Hepatocyte (in vitro differentiated cells): ENCODE results near the gene ERVFRD-1. TPM values are rescaled to one million over a fixed set of nuclear protein-coding genes. Genes with fewer than 3 reads are reported as not detected.

Experiments used
- DNase-seq: peaks from one replicate; pipeline ENCODE4 v3.0.0-alpha.2; 2016; ENCODE audit warnings: low spot score
- H2AFZ ChIP-seq: fragments of 200-600 bp; sonication (generic); 2 replicates; pipeline ENCODE4 v1.6.0; 2016; ENCODE audit warnings: antibody characterized with exemption, mild to moderate bottlenecking
- H3K27ac ChIP-seq: fragments of 200-600 bp; sonication (generic); 2 replicates; pipeline ENCODE4 v1.5.1; 2016; ENCODE audit warnings: mild to moderate bottlenecking
- H3K27me3 ChIP-seq: fragments of 200-600 bp; sonication (generic); 2 replicates; pipeline ENCODE4 v1.6.1; 2016
- H3K36me3 ChIP-seq: fragments of 200-600 bp; sonication (generic); replicated peaks from 2 replicates; pipeline ENCODE4 v1.5.1; 2016; ENCODE audit warnings: low read depth; ENCODE audit not compliant: insufficient read depth
- H3K4me1 ChIP-seq: fragments of 200-600 bp; sonication (generic); 2 replicates; pipeline ENCODE4 v1.5.1; 2016; ENCODE audit warnings: mild to moderate bottlenecking, moderate library complexity; ENCODE audit not compliant: insufficient read depth
- H3K4me2 ChIP-seq: fragments of 200-600 bp; sonication (generic); 2 replicates; pipeline ENCODE4 v1.6.0; 2016
- H3K4me3 ChIP-seq: fragments of 200-600 bp; sonication (generic); 2 replicates; pipeline ENCODE4 v1.5.1; 2016; ENCODE audit warnings: mild to moderate bottlenecking
- H3K79me2 ChIP-seq: fragments of 200-600 bp; sonication (generic); 2 replicates; pipeline ENCODE4 v1.6.0; 2017; ENCODE audit warnings: mild to moderate bottlenecking
- H3K9me2 ChIP-seq: fragments of 200-600 bp; sonication (generic); replicated peaks from 2 replicates; pipeline ENCODE4 v1.6.0; 2017; ENCODE audit warnings: mild to moderate bottlenecking; ENCODE audit not compliant: insufficient read depth
- H3K9me3 ChIP-seq: fragments of 200-600 bp; sonication (generic); 2 replicates; pipeline ENCODE4 v1.5.1; 2016; ENCODE audit warnings: low read depth, mild to moderate bottlenecking
- H4K20me1 ChIP-seq: fragments of 200-600 bp; sonication (generic); 2 replicates; pipeline ENCODE4 v1.6.0; 2016; ENCODE audit warnings: mild to moderate bottlenecking; ENCODE audit not compliant: insufficient read depth, poor library complexity, severe bottlenecking
- EZH2 ChIP-seq: fragments of 200-600 bp; sonication (generic); IDR thresholded peaks from 2 replicates; pipeline ENCODE4 v1.6.1; 2016; ENCODE audit warnings: antibody characterized with exemption, mild to moderate bottlenecking, borderline replicate concordance
- EZH2phosphoT487 ChIP-seq: fragments of 200-600 bp; sonication (generic); IDR thresholded peaks from one replicate; pipeline ENCODE4 v1.6.1; 2018; ENCODE audit warnings: antibody characterized with exemption, mild to moderate bottlenecking, low read depth, moderate library complexity; ENCODE audit not compliant: unreplicated experiment, severe bottlenecking
- WGBS: methylation state at CpG from one replicate; pipeline ENCODE4 v1.1.6; 2016; ENCODE audit warnings: low lambda C conversion rate; ENCODE audit errors: missing lambda C conversion rate; 5-methylcytosine and 5-hydroxymethylcytosine counted together
- polyA plus RNA-seq: library from polyadenylated mRNA; unstranded; fragments of >200 nt; fragmentation: Nextera tagmentation; extraction: Ambion mirVana; gene quantifications from 2 replicates; pipeline ENCODE4 v1.2.1, GENCODE V29; 2016
- total RNA-seq: library from RNA; depleted of rRNA; stranded (reverse); fragments of >200 nt; gene quantifications from 2 replicates; pipeline ENCODE4 v1.2.3, GENCODE V29; 2014
- TF ChIP-seq, protein P1 (sequence below): fragments of 200-600 bp; sonication (generic); IDR thresholded peaks from 2 replicates; pipeline ENCODE4 v1.5.1; 2016; ENCODE audit warnings: antibody characterized with exemption, mild to moderate bottlenecking; ENCODE audit not compliant: poor library complexity

Gene ERVFRD-1
- total and polyA plus RNA-seq, 2 experiments from 2014 or later, result 2.2 to 4.9 TPM

DNA sequence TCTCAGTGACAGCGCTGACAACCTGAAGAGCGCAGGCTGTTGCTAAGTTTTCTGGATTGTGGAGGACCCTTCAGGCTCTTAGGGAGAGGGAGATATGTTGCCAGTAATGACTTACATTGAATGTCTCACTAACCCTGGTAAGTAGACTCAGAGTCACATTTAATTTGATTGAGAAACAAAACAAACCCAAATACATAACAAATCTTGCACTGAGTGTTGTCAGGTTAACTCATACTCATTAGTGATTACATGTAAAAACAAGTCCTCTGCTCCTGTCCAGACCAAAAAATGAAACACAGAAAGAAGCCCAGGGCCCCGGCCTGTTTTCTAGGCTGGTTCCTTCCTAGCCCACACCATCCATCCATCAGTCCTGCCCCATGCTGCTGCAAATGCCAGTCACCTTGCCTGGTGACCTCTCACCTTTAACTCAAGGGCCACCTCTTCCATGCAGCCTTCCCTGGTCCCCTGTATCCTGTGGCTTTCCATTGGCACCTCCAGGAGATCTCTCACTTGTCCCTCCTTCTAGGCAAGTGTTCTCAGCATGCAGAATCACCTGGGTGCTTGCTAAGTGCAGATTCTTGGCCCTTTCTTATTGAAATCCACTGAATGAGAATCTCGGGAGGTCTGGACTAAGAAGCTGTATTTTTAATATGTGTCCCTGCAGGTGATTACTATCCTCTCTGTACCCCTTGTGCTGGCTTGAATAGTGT lies 34.7 kb upstream of the ERVFRD-1 start:
- Histone ChIP-seq H3K79me2 (no peaks in the 10 kb centered on the region), H3K36me3 (no peaks in the 10 kb centered on the region), H3K4me2 (no peak overlapping the region), H3K27ac (no peak overlapping the region), H3K4me1 (peaks cover 4% of the 10 kb centered on the region), H2AFZ (no peak overlapping the region), H3K9me2 (no peaks in the 10 kb centered on the region), H3K9me3 (no peaks in the 10 kb centered on the region), H3K27me3 (no peaks in the 10 kb centered on the region), H3K4me3 (no peak overlapping the region), H4K20me1 (no peaks in the 10 kb centered on the region)
- no peak for DNase-seq
- TF ChIP-seq, protein P1, sequence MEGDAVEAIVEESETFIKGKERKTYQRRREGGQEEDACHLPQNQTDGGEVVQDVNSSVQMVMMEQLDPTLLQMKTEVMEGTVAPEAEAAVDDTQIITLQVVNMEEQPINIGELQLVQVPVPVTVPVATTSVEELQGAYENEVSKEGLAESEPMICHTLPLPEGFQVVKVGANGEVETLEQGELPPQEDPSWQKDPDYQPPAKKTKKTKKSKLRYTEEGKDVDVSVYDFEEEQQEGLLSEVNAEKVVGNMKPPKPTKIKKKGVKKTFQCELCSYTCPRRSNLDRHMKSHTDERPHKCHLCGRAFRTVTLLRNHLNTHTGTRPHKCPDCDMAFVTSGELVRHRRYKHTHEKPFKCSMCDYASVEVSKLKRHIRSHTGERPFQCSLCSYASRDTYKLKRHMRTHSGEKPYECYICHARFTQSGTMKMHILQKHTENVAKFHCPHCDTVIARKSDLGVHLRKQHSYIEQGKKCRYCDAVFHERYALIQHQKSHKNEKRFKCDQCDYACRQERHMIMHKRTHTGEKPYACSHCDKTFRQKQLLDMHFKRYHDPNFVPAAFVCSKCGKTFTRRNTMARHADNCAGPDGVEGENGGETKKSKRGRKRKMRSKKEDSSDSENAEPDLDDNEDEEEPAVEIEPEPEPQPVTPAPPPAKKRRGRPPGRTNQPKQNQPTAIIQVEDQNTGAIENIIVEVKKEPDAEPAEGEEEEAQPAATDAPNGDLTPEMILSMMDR, result no peak
- TF ChIP-seq EZH2phosphoT487, result no peak
- TF ChIP-seq EZH2, result no peak
- 93% methylated on average over 4 of the region's 4 CpGs for WGBS

DNA sequence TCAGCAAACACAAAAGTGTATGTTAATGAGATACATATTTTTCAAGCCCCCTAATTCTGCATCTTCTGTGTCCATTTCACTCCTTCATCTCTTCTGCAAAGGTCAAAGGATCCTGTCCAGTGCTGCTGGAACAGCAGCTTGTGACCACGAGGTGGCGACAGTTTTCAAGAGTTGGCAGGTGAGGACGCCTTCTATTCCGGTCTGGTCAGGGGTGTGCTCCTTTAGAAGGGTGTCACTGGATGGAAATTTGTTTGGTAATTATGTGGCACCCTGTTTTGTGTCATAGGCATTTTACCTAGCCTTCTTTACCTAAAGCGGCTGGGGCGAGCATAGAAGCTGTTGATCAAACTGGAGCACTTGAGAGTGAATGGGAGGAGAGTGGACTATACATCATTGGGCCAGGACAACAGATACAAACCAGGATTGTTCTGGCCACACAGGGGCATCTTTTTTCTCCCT lies 32.9 kb upstream of the ERVFRD-1 start:
- H3K4me1 ChIP-seq, result peaks cover 4% of the 10 kb centered on the region
- no peaks in the 10 kb centered on the region for H3K27me3 ChIP-seq
- peak overlapping the region; percentile 62 for H3K27ac ChIP-seq
- DNase-seq, result peak; percentile 85
- no peak overlapping the region for H3K4me3 ChIP-seq
- no peaks in the 10 kb centered on the region for H4K20me1 ChIP-seq
- WGBS, result 19% methylated on average over 6 of the region's 6 CpGs
- no peaks in the 10 kb centered on the region for H3K79me2 ChIP-seq
- H3K36me3 ChIP-seq, result no peaks in the 10 kb centered on the region
- no peaks in the 10 kb centered on the region for H3K9me2 ChIP-seq
- H3K4me2 ChIP-seq, result no peak overlapping the region
- H3K9me3 ChIP-seq, result no peaks in the 10 kb centered on the region
- no peak for TF ChIP-seq EZH2phosphoT487
- TF ChIP-seq, protein P1, result peak; percentile 98
- H2AFZ ChIP-seq, result peak overlapping the region; percentile 19

- Histone ChIP-seq H4K20me1 (no peaks in the 10 kb centered on the region), H3K9me2 (no peaks in the 10 kb centered on the region), H3K36me3 (no peaks in the 10 kb centered on the region), H3K27ac (peak overlapping the region; percentile 62), H3K4me1 (peaks cover 4% of the 10 kb centered on the region), H3K27me3 (no peaks in the 10 kb centered on the region), H2AFZ (no peak overlapping the region), H3K9me3 (no peaks in the 10 kb centered on the region), H3K4me2 (no peak overlapping the region), H3K4me3 (no peak overlapping the region), H3K79me2 (no peaks in the 10 kb centered on the region)
- peak; percentile 85 for DNase-seq
- no peak for TF ChIP-seq EZH2phosphoT487
- TF ChIP-seq EZH2, result no peak
- TF ChIP-seq, protein P1, result no peak
- 72% methylated on average over 10 of the region's 10 CpGs for WGBS
Measured at GRCh38 chr6:11143394-11144371, 32.2 kb upstream of the ERVFRD-1 start.
